Adrenal gland (tissue), 5 donors: ENCODE results near the gene PKN1.
"Not testable (repeated sequence)": the region's sequence is repeated elsewhere in the genome, so short reads cannot be mapped to it uniquely, and the experiment has no call there.

Source experiments
- POLR2A ChIP-seq, 2 donors: fragments of 450-650 bp; IDR thresholded peaks; one replicate each; pipeline ENCODE4 v1.6.1; 2017; ENCODE audit warnings: antibody characterized with exemption in 2 of 2, mild to moderate bottlenecking in 2 of 2, moderate library complexity in 1 of 2
- TF ChIP-seq, protein P1 (sequence below), 6 experiments: fragments of 450-650 bp in 4 of 6; fragments of 200-600 bp in 2 of 6; sonication (generic) in 1 of 6; IDR thresholded peaks; 1 replicate in 5 of 6; 2 replicates in 1 of 6; pipeline versions ENCODE4 v1.5.1 to v1.8.0; 2016 to 2021; ENCODE audit warnings: antibody characterized with exemption in 6 of 6, mild to moderate bottlenecking in 2 of 6, moderate library complexity in 1 of 6
- donor health status: DM: no; HTN: no; CAD: no.

DNA sequence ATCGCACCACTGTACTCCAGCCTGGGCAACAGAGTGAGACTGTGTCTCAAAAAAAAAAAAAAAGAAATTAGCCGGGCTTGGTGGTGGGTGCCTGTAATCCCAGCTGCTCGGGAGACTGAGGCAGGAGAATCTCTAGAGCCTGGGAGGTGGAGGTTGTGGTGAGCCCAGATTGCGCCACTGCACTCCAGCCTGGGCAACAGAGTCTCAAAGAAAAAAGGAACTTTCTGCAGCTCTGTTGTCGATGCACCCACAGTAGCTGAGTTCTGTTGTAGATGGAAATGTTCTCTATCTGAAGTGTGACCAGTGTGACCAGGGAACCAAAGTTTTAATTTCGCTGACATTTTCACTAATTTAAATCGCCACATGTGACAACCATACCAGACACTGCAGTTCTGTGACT lies 29.3 kb downstream of the PKN1 start:
- not testable (repeated sequence) for TF ChIP-seq POLR2A (IDR thresholded peaks at IDR 0.05)
- TF ChIP-seq, protein P1, sequence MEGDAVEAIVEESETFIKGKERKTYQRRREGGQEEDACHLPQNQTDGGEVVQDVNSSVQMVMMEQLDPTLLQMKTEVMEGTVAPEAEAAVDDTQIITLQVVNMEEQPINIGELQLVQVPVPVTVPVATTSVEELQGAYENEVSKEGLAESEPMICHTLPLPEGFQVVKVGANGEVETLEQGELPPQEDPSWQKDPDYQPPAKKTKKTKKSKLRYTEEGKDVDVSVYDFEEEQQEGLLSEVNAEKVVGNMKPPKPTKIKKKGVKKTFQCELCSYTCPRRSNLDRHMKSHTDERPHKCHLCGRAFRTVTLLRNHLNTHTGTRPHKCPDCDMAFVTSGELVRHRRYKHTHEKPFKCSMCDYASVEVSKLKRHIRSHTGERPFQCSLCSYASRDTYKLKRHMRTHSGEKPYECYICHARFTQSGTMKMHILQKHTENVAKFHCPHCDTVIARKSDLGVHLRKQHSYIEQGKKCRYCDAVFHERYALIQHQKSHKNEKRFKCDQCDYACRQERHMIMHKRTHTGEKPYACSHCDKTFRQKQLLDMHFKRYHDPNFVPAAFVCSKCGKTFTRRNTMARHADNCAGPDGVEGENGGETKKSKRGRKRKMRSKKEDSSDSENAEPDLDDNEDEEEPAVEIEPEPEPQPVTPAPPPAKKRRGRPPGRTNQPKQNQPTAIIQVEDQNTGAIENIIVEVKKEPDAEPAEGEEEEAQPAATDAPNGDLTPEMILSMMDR (IDR thresholded peaks at IDR 0.05): not testable (repeated sequence)
